IMR-90 (cell line): ENCODE results near the gene JSRP1. TPM values are rescaled to one million over a fixed set of nuclear protein-coding genes. Genes with fewer than 3 reads are reported as not detected.

Experiments used
- ATAC-seq: fragments of 200-7000 bp; cut with Tn5 transposase; 2 replicates; pipeline ENCODE4 v1.9.1; 2020; ENCODE audit warnings: low read depth, mild to moderate bottlenecking, moderate library complexity
- BruUV-seq: library from RNA; stranded (reverse); fragments of 400-500 nt; replicated peaks from 2 replicates; lab custom pipeline; 2021; lab: Mats Ljungman, UMichigan
- CTCF ChIA-PET: fragments of 300-600 bp; formaldehyde crosslinking; extraction: SDS; loops from one replicate; lab custom pipeline; 2021; ENCODE audit warnings: antibody characterized with exemption; lab: Yijun Ruan, JAX
- POLR2A ChIA-PET: fragments of 300-600 bp; sonication (Branson Sonifier 250); formaldehyde crosslinking; loops from one replicate; lab custom pipeline; 2022; ENCODE audit warnings: antibody characterized with exemption; ENCODE audit not compliant: unreplicated experiment; lab: Charles Lee
- DNase-seq: peaks from one replicate; pipeline ENCODE4 v3.0.0; 2013
- H2AFZ ChIP-seq: replicated peaks from 2 replicates; pipeline ENCODE3; 2013; ENCODE audit warnings: low read length, mild to moderate bottlenecking; ENCODE audit not compliant: poor library complexity
- H2AK5ac ChIP-seq: 2 replicates; pipeline ENCODE4 v1.6.1; 2013; ENCODE audit warnings: low read depth, low read length, inconsistent platforms
- H2AK9ac ChIP-seq: replicated peaks from 2 replicates; pipeline ENCODE3; 2013; ENCODE audit warnings: mild to moderate bottlenecking, low read depth, low read length, moderate library complexity; ENCODE audit not compliant: poor library complexity
- H2BK120ac ChIP-seq: 2 replicates; pipeline ENCODE4 v1.6.1; 2013; ENCODE audit warnings: low read depth, low read length, inconsistent platforms
- H2BK15ac ChIP-seq: 3 replicates; pipeline ENCODE4 v1.6.1; 2013; ENCODE audit warnings: low read depth, low read length, inconsistent platforms
- H2BK20ac ChIP-seq: 2 replicates; pipeline ENCODE4 v1.6.1; 2013; ENCODE audit warnings: low read depth, mild to moderate bottlenecking, inconsistent platforms, low read length, moderate library complexity
- H2BK5ac ChIP-seq: 2 replicates; pipeline ENCODE4 v1.6.1; 2013; ENCODE audit warnings: mild to moderate bottlenecking, low read depth, low read length, inconsistent platforms; ENCODE audit not compliant: poor library complexity, severe bottlenecking
- H3K14ac ChIP-seq: replicated peaks from 2 replicates; pipeline ENCODE4 v1.6.1; 2013; ENCODE audit warnings: low read depth, low read length, inconsistent platforms
- H3K18ac ChIP-seq: 2 replicates; pipeline ENCODE4 v1.6.1; 2013; ENCODE audit warnings: low read depth, low read length, control low read depth
- H3K23ac ChIP-seq: 2 replicates; pipeline ENCODE4 v1.6.1; 2013; ENCODE audit warnings: low read depth, low read length, inconsistent platforms
- H3K27ac ChIP-seq: 2 replicates; pipeline ENCODE4 v1.5.1; 2013; ENCODE audit warnings: mild to moderate bottlenecking, control low read depth, low read length; ENCODE audit not compliant: insufficient read depth
- H3K27me3 ChIP-seq: 2 replicates; pipeline ENCODE4 v1.6.1; 2013; ENCODE audit warnings: low read length; ENCODE audit not compliant: control insufficient read depth, insufficient read depth
- H3K36me3 ChIP-seq: 2 replicates; pipeline ENCODE4 v1.6.1; 2013; ENCODE audit warnings: low read length, mixed read lengths; ENCODE audit not compliant: control insufficient read depth, insufficient read depth
- H3K4ac ChIP-seq: 2 replicates; pipeline ENCODE4 v1.6.1; 2013; ENCODE audit warnings: low read depth, low read length, inconsistent platforms
- H3K4me1 ChIP-seq: 2 replicates; pipeline ENCODE4 v1.6.1; 2013; ENCODE audit warnings: low read length, mixed read lengths; ENCODE audit not compliant: control insufficient read depth, insufficient read depth
- H3K4me2 ChIP-seq: 2 replicates; pipeline ENCODE4 v1.6.1; 2013; ENCODE audit warnings: low read depth, mild to moderate bottlenecking, control low read depth, low read length, moderate library complexity
- H3K4me3 ChIP-seq: 2 replicates; pipeline ENCODE4 v1.5.1; 2013; ENCODE audit warnings: low read depth, mild to moderate bottlenecking, control low read depth, low read length, moderate library complexity; ENCODE audit not compliant: insufficient read depth
- H3K56ac ChIP-seq: 2 replicates; pipeline ENCODE4 v1.6.1; 2013; ENCODE audit warnings: low read length, inconsistent platforms; ENCODE audit not compliant: insufficient read depth; ENCODE audit errors: extremely low read depth
- H3K79me1 ChIP-seq, 2 experiments: 2 replicates each; pipeline ENCODE4 v1.6.1; 2013; ENCODE audit warnings: low read length in 2 of 2, inconsistent platforms in 1 of 2, low read depth in 1 of 2
- H3K9ac ChIP-seq: 2 replicates; pipeline ENCODE4 v1.6.1; 2013; ENCODE audit warnings: low read depth, low read length, control low read depth
- H3K9me1 ChIP-seq: 2 replicates; pipeline ENCODE4 v1.6.1; 2013; ENCODE audit warnings: low read length, inconsistent platforms; ENCODE audit not compliant: insufficient read depth
- H3K9me3 ChIP-seq: 2 replicates; pipeline ENCODE4 v1.6.1; 2013; ENCODE audit warnings: low read length; ENCODE audit not compliant: control insufficient read depth, insufficient read depth
- H4K20me1 ChIP-seq: 2 replicates; pipeline ENCODE4 v1.6.1; 2013; ENCODE audit warnings: low read length, inconsistent platforms; ENCODE audit not compliant: insufficient read depth
- H4K5ac ChIP-seq: 2 replicates; pipeline ENCODE4 v1.6.1; 2013; ENCODE audit warnings: mild to moderate bottlenecking, low read depth, low read length, control low read depth
- H4K8ac ChIP-seq, 2 experiments: 2 replicates each; pipeline ENCODE4 v1.6.1; 2013; ENCODE audit warnings: low read depth in 2 of 2, low read length in 2 of 2, control low read depth in 1 of 2, inconsistent platforms in 1 of 2
- H4K91ac ChIP-seq: 2 replicates; pipeline ENCODE4 v1.6.1; 2013; ENCODE audit warnings: low read depth, low read length, inconsistent platforms; ENCODE audit not compliant: insufficient read depth
- BHLHE40 ChIP-seq: fragments of 150-350 bp; IDR thresholded peaks from 2 replicates; pipeline ENCODE4 v1.6.1; 2016; ENCODE audit warnings: mild to moderate bottlenecking, low read depth, low read length
- FOS ChIP-seq: fragments of 150-350 bp; IDR thresholded peaks from 2 replicates; pipeline ENCODE4 v1.6.1; 2016; ENCODE audit warnings: low read depth, low read length
- MAFK ChIP-seq: IDR thresholded peaks from 2 replicates; pipeline ENCODE4 v1.6.1; 2012; ENCODE audit warnings: low read depth, low read length, improper control_type of control experiment
- NFE2L2 ChIP-seq: fragments of 150-350 bp; IDR thresholded peaks from 2 replicates; pipeline ENCODE4 v1.6.1; 2016; ENCODE audit warnings: low read depth, mild to moderate bottlenecking, low read length
- RFX5 ChIP-seq: IDR thresholded peaks from 2 replicates; pipeline ENCODE4 v1.8.0; 2012; ENCODE audit warnings: low read depth, mild to moderate bottlenecking, low read length, moderate library complexity
- SMC3 ChIP-seq: fragments of 150-350 bp; IDR thresholded peaks from 2 replicates; pipeline ENCODE4 v1.6.1; 2016; ENCODE audit warnings: low read depth, mild to moderate bottlenecking, antibody characterized with exemption, low read length, moderate library complexity
- USF2 ChIP-seq: fragments of 150-350 bp; IDR thresholded peaks from 2 replicates; pipeline ENCODE4 v1.6.1; 2017; ENCODE audit warnings: mild to moderate bottlenecking, antibody characterized with exemption, low read length, low read depth
- WGBS, 2 experiments: methylation state at CpG; one replicate each; pipeline versions ENCODE4 v1.1.5 to v1.1.7; 2013; ENCODE audit warnings: missing lambda C conversion rate in 2 of 2; ENCODE audit not compliant: insufficient read length in 1 of 2; ENCODE audit errors: extremely low coverage in 2 of 2; 5-methylcytosine and 5-hydroxymethylcytosine counted together
- dilution Hi-C: fragments of 300-500 bp; cut with HindIII; formaldehyde crosslinking; loops from one replicate; pipeline ENCODE4 v1.14.3; 2018; ENCODE audit warnings: low sequenced_read_pairs; ENCODE audit not compliant: unreplicated experiment
- in situ Hi-C: fragments of 300-500 bp; cut with MboI; formaldehyde crosslinking; loops from 3 replicates; pipeline ENCODE4 v1.14.3; 2019; ENCODE audit warnings: low sequenced_read_pairs, inconsistent platforms, mixed read lengths
- intact Hi-C: fragments of 100-400 bp; cut with micrococcal nuclease; formaldehyde crosslinking; loops from 2 replicates; pipeline ENCODE4 v1.10.0; 2022
- polyA plus RNA-seq, 3 experiments: library from polyadenylated mRNA; depleted of rRNA; stranded (reverse); fragments of >200 nt; gene quantifications; 2 replicates each; pipeline ENCODE4 v1.2.3, GENCODE V29; 2012; ENCODE audit warnings: low replicate concordance in 1 of 3
- total RNA-seq: library from RNA; depleted of rRNA; stranded (reverse); fragments of >200 nt; gene quantifications from 2 replicates; pipeline ENCODE4 v1.2.3, GENCODE V29; 2012

The JSRP1 gene
- total and polyA plus RNA-seq, 2 of the 4 experiments (the other 2 are of a cell fraction): not detected

GRCh38 chr19:2282862-2283237, 26.6 kb upstream of the JSRP1 start:
- Histone ChIP-seq H3K79me1 (no peaks in the 10 kb centered on the region; a peak in 1 of 4 replicates), H4K91ac (no peak overlapping the region), H4K5ac (no peak overlapping the region), H3K4me2 (no peak overlapping the region), H3K23ac (no peak overlapping the region), H3K56ac (no peak overlapping the region), H4K8ac (peak overlapping the region in 1 of 2 experiments; percentile 69; a peak in 1 of 4 replicates), H2AK5ac (no peak overlapping the region), H3K27ac (no peak overlapping the region), H2BK15ac (no peak overlapping the region), H2AFZ (no peak overlapping the region), H2AK9ac (no peak overlapping the region), H3K4me1 (peaks cover 7% of the 10 kb centered on the region), H2BK20ac (no peak overlapping the region), H2BK120ac (no peak overlapping the region), H3K9ac (no peak overlapping the region), H3K9me1 (no peaks in the 10 kb centered on the region), H2BK5ac (no peak overlapping the region), H3K4ac (no peak overlapping the region), H3K18ac (no peak overlapping the region), H4K20me1 (peaks cover under 1% of the 10 kb centered on the region), H3K9me3 (no peaks in the 10 kb centered on the region), H3K4me3 (no peak overlapping the region), H3K27me3 (peaks cover 16% of the 10 kb centered on the region), H3K14ac (no peak overlapping the region), H3K36me3 (no peaks in the 10 kb centered on the region)
- WGBS, 2 experiments: 75% methylated on average over 7 of the region's 11 CpGs; no CpG with 5 or more reads in 1 of the 2 experiments
- no peak for TF ChIP-seq SMC3
- no peak for TF ChIP-seq NFE2L2
- no peak for TF ChIP-seq USF2
- no peak for TF ChIP-seq BHLHE40
- TF ChIP-seq FOS: no peak
- TF ChIP-seq RFX5: no peak
- no peak for TF ChIP-seq MAFK
- ATAC-seq (no peak), DNase-seq (no peak)
- BruUV-seq: no TSS peak
- ChIA-PET CTCF (no interaction called here), POLR2A (no interaction called here)
- dilution Hi-C loops: no loop called here
- in situ Hi-C loops: no loop called here
- intact Hi-C loops: no loop called here
